HG02759 (cell line): Measurements from ENCODE around the gene CLDN6.

Experiments used
- ATAC-seq: cut with Tn5 transposase; IDR thresholded peaks from one replicate; pipeline ENCODE4 v1.9.1; 2021; ENCODE audit warnings: mild to moderate bottlenecking, moderate library complexity; ENCODE audit not compliant: unreplicated experiment

Gene CLDN6

DNA sequence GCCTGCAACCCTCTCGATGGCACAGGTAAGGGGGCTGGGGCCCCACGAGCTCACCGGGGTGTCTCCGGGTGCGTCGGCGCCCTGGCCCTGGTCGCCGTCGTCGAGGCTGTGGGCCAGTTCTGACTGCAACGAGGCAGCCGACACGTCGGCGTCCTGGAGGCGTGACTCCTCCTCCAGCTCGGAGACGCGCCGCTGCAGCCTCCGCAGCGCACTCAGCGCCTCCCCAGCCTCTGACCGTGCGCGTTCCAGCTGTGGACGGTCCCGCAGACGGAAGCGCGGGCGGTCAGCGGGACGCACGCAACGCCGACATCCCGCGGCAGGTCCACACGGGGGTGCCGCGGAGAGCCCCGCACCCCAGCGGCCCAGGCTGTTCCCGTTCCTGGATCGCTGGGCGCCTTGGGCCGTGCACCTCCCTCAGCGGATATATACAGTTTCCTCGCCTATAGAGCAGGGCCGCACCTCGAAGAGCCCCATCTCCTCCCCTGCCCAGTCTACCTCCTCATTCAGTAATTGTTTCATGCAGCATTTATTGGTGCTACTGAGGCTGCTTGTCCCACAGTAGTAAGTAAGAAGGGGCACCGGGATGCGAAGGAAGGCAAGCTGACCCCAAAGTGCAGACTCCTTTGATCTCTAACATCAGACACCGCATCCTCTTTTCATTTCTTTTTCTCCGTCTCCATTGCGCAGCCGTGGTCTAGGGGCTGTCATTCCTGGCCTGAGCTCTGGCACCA, 11.7 kb upstream of the CLDN6 start:
- ATAC-seq = no peak

DNA sequence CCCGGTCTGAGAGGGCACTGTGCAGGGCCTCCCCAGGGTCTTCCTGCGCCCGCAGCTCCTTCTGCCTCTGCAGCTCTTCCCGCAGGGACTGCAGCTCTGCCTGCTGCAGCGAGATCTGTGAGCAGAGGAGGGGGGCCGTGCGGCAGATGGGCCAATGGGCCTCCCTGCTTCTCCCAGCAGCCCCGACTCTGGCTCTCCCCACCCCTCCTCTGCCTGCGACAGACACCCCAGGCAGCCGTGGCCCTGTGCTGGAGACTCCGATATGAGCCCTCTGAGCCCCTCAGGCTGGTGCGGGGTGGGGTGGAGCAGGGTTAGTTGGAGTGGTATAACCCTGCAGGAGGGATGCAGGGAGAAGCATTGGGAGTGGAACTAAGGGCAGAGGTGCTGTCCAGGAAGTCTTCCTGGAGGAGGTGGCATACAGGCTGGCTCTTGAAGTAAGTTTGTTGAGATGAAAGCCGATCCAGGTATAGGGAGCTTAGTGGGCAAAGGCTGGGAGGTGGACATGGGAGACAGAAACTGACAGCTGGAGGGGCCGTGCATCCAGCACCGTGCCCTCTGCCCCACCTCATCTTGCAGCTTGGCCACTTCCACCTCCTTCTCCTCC, 10.8 kb upstream of the CLDN6 start:
- ATAC-seq = no peak

DNA sequence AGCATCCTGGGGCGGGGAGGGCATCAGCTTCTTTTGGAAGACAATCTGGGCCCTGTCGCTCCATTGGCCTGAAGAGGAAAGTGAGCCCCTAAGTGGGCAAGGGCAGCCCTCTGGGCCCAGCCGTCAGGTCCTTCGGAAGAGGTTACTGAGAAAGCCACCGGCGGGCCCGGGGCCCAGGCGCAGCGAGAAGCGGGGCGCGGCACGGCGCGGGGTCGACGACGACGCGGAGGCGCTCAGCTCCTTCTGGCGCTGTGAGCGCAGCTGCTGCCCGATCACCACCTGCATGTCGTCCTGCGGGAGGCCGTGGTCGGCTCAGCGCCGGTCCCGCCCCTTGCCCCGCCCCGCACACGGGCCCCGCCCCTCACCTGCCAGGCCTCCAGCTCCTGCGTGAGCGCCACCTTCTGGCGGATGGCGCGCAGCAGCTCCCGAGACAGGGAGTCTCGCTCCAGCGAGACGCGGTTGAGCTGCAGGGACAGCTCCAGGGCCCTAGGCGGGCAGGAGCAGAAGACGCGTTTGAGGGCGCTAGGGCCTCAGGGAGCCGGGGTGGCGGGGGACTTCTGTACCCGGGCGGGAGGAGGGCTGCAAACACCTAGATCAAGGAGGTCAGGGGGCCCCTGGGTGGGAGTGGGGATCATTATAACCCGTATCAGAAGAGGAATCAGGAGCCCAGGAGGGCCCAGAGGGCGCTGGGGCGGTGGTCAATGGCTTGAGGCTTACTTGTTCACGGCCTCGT, 10.2 kb upstream of the CLDN6 start:
- ATAC-seq = peak; percentile 38

DNA sequence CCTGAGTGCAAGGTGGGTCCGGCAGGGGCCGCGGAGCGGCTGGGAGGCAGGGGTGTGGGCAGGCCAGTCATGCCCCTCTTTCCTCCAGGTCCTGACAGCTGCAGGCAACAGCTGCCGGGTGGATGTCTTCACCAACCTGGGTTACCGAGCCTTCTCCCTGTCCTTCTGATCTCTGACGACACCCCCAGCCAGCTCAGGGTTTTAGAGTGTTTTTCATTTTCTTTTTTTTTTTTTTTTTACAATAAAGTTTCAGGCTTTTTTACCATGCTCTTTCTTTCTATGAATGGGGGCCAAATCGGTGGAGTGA, 9.5 kb upstream of the CLDN6 start:
- no peak for ATAC-seq

DNA sequence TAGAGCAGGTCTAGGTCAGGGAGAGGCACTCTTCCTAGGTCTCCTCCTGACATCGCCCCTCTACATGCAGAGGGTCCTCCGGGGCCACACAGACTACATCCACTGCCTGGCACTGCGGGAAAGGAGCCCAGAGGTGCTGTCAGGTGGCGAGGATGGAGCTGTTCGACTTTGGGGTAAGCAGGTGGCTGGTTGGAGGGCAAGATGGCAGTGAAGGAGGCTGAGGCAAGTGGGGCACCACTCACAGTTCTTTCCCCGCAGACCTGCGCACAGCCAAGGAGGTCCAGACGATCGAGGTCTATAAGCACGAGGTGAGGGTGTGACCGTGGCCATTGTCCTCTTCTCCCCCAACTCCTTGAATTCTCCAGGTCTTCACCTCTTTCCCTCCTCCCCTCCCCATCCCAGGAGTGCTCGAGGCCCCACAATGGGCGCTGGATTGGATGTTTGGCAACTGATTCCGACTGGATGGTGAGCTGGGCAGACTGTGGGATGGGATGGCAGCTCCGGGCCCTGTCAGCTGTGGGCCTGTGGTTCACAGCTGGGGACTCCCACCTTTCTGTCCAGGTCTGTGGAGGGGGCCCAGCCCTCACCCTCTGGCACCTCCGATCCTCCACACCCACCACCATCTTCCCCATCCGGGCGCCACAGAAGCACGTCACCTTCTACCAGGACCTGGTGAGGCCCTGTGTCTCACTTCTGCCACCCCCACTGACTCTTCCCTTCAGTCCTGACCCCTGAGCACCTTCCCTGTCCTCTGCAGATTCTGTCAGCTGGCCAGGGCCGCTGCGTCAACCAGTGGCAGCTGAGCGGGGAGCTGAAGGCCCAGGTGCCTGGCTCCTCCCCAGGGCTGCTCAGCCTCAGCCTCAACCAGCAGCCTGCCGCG, 8.9 kb upstream of the CLDN6 start:
- ATAC-seq = no peak

DNA sequence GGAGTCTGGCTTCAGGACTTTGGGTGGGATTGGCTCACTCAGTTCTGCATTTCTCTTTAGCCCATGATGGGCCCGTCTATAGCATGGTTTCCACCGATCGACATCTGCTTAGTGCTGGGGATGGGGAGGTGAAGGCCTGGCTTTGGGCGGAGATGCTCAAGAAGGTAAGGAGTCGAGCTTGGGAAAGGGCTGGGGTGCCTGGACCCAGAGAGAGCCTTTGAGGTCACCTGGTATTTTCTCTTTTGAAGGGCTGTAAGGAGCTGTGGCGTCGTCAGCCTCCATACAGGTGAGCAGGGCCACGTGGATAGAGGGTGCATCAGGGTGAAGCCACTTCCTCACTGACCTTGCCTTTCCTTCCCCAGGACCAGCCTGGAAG, 8.0 kb upstream of the CLDN6 start:
- no peak for ATAC-seq

DNA sequence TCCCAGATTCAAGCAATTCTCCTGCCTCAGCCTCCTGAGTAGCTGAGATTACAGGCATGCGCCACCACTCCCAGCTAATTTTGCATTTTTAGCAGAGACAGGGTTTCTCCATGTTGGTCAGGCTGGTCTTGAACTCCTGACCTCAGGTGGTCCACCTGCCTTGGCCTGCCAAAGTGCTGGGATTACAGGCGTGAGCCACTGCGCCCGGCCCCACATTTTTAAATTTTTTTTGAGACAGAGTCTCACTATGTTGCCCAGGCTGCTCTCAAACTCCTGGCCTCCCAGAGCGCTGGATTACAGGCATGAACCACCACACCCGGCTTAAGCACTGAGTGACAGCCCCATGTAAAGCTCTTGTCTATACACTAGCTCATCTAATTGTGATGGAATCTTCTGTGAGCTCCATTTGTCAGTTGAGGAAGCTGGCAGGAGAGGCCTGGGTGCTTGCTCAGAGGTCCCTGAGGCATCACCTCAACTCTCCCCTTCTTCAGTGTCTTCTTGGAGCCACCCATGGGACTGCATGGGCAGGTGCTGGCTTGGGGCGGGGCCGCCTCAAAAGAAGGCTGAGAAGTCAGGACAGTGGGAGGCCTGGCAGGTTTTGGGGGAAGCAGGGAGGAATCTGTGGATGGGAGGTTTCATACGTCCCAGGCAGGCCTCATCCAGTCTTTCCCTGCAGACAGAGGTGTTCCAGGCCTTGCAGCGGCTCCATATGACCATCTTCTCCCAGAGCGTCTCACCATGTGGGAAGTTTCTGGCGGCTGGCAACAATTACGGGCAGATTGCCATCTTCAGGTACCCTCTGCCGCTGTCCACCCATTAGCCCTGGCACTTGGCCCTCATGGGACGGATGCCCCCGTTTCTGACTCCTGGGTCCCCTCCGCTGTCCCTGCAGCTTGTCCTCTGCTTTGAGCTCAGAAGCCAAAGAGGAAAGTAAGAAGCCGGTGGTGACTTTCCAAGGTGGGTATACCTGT, 7.3 kb upstream of the CLDN6 start:
- ATAC-seq = no peak

DNA sequence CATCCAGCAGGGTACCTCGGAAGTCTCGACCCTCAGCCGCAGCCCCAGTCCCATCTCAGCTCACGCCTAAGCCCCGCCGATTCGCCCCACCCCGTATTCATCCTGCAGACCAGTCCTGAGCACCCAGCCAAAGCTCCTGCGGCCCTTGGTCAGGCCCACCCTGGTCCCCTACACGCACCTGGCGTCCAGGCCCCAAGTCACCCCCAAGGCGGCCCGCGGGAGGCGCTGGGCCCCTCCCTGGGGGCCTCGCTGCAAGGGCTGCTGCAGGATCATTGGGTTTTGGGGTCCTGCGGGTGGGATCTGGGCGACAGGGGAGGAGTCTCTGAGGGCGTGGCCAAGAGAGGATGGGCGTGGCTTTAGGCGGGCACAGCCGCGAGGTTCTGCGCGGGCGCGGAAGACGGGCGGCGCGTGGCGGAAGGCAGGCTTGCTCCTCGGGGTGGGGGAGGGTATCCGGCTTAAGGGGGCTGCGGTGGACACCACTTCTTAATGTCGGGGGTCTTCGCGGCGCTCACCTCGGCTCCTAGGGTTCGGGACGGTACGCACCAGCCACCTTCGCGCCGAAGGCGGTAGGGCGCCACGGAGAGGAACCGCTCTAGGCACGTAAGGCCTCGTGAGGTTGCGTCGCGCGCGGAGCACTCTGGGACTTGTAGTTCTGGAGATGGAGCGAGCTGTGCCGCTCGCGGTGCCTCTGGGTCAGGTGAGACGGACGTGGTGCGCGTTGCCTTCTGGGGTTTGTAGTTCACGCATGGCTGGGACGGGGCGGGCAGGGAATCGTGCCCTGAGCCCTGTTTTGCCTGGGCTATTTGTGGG, 5.9 kb upstream of the CLDN6 start, which contains the start of the genes HCFC1R1 and THOC6:
HCFC1R1 (minus strand) TSS at position 274 of the 810 bp plus-strand sequence; CDS start at position 273, 1 bp downstream.
THOC6 (plus strand) TSS at position 367 of the 810 bp plus-strand sequence; CDS start at position 659, 292 bp downstream.
- peak; percentile 72 for ATAC-seq

DNA sequence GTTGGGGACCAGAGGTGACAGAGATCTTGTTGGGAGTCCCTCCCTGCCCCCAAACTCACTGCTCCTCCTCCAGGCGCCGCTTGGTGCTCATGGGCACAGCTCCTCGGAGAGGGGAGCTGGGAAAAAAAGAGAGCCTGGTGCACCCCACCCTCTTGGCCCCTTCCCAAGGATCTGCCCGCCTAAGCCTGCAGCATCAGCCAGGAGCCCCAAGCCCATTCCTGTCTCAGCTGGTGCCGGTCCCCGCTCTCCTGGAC, 5.4 kb upstream of the CLDN6 start:
- ATAC-seq = no peak

DNA sequence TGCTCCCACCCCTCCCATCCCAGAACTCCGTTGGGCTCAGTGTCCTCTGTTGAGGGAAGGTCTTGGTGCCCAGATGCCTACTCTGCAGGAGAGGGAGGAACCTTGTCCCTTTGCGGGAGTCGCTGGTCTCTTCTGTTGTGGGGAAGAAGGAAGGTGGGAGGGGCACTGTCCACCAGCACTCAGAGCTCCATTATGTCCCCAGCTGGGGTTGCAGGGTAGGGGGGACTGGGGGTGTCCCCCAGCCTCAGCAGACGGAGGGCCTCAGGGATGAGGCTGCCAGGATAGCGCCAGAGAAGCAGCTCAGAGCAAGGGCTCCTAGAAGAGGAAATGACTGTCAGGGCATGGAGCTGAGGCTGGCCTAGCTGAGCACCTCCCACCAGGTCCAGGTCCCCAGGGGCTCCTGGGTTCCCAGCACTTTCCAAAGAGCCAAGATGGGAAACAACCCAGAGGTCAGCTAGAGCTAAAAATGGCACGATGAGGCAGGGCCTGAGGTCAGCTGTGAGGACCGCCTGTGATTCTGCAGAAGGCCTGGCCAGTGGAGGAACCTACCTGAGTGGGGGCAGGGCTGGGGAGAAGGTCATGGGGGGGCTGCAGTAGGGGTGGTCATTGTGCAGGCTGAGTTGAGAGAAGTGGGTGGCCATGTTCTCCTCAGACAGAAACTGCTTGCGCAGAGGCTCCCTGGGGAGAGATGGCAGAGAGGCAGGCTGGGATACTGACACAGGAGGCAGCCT, 4.9 kb upstream of the CLDN6 start:
- no peak for ATAC-seq

DNA sequence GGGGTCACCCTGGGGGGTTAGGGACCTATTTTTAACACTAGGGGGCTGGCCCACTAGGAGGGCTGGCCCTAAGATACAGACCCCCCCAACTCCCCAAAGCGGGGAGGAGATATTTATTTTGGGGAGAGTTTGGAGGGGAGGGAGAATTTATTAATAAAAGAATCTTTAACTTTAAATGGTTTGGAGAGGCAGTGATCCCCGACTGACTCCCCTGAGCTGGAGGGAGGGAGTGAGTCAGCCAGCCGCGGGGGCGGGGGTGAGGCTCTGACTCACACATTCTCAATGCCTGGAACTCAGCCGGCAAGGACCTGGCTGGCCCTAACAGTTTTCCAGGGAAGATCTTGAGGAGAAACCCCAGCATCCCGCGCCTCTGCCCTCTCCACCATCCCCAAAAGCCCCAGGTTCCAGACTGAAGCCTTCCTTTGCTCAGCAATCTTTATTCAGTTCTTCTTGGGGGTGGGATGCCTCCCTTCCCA, 4.3 kb upstream of the CLDN6 start:
- no peak for ATAC-seq

DNA sequence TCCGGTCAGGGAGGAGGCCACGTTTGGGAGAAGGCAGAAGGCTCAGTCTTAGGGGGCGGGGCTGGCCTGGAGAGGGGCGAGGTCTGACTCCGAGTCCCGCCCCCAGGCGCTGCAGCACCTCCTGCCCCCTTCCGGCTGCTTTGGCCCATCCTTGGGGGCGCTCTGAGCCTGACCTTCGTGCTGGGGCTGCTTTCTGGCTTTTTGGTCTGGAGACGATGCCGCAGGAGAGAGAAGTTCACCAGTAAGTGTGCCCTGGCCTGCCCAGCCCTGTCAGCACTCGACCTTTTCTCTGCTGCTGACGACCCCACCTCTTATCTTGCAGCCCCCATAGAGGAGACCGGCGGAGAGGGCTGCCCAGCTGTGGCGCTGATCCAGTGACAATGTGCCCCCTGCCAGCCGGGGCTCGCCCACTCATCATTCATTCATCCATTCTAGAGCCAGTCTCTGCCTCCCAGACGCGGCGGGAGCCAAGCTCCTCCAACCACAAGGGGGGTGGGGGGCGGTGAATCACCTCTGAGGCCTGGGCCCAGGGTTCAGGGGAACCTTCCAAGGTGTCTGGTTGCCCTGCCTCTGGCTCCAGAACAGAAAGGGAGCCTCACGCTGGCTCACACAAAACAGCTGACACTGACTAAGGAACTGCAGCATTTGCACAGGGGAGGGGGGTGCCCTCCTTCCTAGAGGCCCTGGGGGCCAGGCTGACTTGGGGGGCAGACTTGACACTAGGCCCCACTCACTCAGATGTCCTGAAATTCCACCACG, 3.6 kb upstream of the CLDN6 start:
- ATAC-seq = no peak

DNA sequence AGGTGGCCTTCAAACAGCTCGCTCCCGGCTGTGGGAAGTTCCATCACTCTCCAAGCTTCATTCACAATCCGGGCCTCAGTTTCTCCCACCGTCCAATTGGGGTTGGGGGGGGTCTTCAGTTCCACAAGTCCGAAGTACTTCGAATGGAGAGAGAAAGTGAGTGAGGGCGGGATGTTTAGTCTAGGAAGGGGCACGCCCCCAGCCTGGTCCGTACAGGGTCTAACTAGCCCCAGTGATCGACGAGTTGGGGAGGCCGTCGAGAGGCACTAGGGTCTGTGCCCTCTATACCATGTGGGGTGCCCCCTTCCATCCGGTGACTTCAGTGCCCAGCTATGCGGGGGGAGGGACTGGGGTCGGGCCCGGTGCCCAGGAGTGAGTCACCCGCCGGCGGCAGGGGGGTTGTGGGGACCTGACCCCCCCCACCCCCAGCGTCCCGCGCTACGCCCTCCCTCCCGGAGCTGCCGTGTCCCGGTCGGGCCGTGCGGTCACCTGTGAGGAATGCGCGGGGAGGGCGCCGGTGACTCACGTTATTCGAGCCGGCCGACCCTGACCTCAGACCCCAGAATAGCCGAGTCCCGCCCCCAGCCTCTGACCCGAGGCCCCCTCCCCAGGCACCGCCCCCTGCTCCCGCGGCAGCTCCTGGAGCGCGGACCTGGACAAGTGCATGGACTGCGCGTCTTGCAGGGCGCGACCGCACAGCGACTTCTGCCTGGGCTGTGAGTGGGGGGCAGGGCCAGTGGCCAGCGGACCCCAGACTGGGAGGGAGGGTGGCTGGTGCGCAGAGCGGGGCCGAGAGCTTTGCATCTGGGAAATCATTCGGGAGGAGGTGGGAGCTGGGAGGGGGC, 2.8 kb upstream of the CLDN6 start:
- no peak for ATAC-seq

DNA sequence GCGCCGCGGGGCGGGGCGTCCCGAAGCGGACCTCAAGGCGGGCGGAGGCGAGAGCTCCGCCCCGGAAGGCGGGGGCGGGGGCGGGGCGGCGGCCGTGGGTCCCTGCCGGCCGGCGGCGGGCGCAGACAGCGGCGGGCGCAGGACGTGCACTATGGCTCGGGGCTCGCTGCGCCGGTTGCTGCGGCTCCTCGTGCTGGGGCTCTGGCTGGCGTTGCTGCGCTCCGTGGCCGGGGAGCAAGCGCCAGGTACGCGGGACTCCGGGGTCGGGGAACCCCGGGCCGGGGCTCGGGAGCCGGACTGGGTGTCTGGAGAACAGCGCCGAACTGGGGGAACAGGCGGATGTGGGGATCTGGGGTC, 2.2 kb upstream of the CLDN6 start, which contains the start of gene TNFRSF12A:
TNFRSF12A (plus strand) TSS at position 122 of the 357 bp plus-strand sequence; CDS start at position 152, 30 bp downstream.
- ATAC-seq = peak; percentile 28

DNA sequence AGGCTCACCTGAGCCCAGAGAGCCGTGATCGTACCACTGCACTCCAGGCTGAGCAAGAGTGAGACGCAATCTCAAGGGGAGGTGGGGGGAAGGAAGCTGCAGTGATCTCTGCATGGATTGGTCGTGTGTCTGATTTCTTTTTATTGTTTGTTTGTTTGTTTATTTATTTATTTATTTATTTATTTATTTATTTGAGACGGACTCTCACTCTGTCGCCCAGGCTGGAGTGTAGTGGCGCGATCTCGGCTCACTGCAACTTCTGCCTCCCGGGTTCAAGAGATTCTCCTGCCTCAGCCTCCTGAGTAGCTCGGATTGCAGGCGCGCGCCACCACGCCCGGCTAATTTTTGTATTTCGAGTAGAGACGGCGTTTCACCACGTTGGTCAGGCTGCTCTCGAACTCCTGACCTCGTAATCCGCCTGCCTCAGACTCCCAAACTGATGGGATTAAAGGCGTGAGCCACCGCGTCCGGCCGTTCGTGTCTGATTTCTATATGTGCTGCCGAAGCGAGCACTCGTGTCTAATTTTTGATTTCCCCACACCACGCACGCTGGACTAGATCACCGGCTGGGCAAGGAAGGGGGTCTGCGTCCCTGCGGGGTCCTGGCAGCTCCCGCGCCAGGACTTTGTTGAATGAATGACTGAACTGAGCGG, 1.7 kb upstream of the CLDN6 start:
- ATAC-seq = no peak

DNA sequence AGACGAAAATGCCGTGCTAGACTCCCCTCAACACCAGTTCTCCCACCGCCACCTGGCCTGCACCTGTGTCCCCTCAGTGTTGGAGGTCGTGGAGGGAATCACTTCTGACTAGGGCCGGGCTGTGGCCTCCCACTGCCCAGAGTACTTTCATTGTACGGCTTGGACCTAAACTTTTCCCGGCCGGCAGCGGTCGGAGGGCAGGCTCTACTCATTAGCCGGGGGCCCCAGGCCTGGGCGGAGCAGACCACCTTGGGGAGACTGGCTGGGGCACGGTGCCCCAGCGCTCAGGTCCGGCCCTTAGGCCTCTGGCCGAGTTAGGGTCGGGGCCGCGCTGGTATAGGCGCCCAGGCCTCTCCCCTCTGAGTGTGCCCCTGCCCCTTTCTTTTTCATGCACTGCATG, 639 bp downstream of the CLDN6 start:
- no peak for ATAC-seq
